ENCODE results near the gene DENND5A. TPM values are rescaled to one million over a fixed set of nuclear protein-coding genes. Genes with fewer than 3 reads are reported as not detected.
A peak's percentile ranks its signal among the peaks of the same experiment; 100 is the strongest.

The DENND5A gene
- total RNA-seq, 1 experiment from 2014 or later: 58.0 TPM

GRCh38 chr11:9208726-9209501 lies 56.2 kb downstream of the DENND5A start:
- Mint-ChIP-seq H3K4me3 (ENCODE audit: unreplicated experiment) (no peak overlapping the region), H3K9me3 (ENCODE audit: unreplicated experiment) (no peaks in the 10 kb centered on the region), H3K36me3 (ENCODE audit: insufficient read depth, unreplicated experiment) (peaks cover 2% of the 10 kb centered on the region), H3K4me1 (ENCODE audit: low read depth, unreplicated experiment) (peaks cover 37% of the 10 kb centered on the region), H3K27ac (ENCODE audit: unreplicated experiment) (peak overlapping the region; percentile 8), H3K27me3 (ENCODE audit: insufficient read depth, unreplicated experiment) (no peaks in the 10 kb centered on the region)
- Histone ChIP-seq H3K4me1 (peaks cover 35% of the 10 kb centered on the region), H3K9me3 (no peaks in the 10 kb centered on the region), H3K27me3 (replicated peaks; ENCODE audit: control insufficient read depth, insufficient read depth, low read length) (no peaks in the 10 kb centered on the region), H3K4me3 (ENCODE audit: low read depth, low read length) (no peak overlapping the region), H3K36me3 (ENCODE audit: control insufficient read depth, insufficient read depth, low read length) (peaks cover 1% of the 10 kb centered on the region)
- CTCF ChIA-PET: no interaction called here
- no TSS peak for BruUV-seq (replicated peaks)
- TF ChIP-seq, protein P1, sequence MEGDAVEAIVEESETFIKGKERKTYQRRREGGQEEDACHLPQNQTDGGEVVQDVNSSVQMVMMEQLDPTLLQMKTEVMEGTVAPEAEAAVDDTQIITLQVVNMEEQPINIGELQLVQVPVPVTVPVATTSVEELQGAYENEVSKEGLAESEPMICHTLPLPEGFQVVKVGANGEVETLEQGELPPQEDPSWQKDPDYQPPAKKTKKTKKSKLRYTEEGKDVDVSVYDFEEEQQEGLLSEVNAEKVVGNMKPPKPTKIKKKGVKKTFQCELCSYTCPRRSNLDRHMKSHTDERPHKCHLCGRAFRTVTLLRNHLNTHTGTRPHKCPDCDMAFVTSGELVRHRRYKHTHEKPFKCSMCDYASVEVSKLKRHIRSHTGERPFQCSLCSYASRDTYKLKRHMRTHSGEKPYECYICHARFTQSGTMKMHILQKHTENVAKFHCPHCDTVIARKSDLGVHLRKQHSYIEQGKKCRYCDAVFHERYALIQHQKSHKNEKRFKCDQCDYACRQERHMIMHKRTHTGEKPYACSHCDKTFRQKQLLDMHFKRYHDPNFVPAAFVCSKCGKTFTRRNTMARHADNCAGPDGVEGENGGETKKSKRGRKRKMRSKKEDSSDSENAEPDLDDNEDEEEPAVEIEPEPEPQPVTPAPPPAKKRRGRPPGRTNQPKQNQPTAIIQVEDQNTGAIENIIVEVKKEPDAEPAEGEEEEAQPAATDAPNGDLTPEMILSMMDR (IDR thresholded peaks at IDR 0.05; ENCODE audit: insufficient read depth in 1 of 2, low read depth in 1 of 2, low read length in 1 of 2, severe bottlenecking in 1 of 2, unreplicated experiment in 1 of 2): no peak
- no peak for DNase-seq
- intact Hi-C loops (cut with micrococcal nuclease; ENCODE audit: unreplicated experiment): loop anchor here (2.0 to 10.0 kb wide), 2 partner anchors 176 to 298 kb away; partner anchors contain the start of gene IPO7
- POLR2A ChIA-PET: interaction anchor here (0.6 to 0.7 kb wide), 2 partner anchors 156 to 176 kb away, joined by 3 read pairs; no protein-coding TSS in a partner anchor

GRCh38 chr11:9207229-9207628 lies 57.9 kb downstream of the DENND5A start:
- H3K9me3 ChIP-seq: no peaks in the 10 kb centered on the region
- no peaks in the 10 kb centered on the region for H3K27me3 Mint-ChIP-seq (ENCODE audit: insufficient read depth, unreplicated experiment)
- no peak overlapping the region for H3K4me3 ChIP-seq (ENCODE audit: low read depth, low read length)
- intact Hi-C loops (cut with micrococcal nuclease; ENCODE audit: unreplicated experiment): loop anchor here (10.0 kb wide), 1 partner anchor 178 kb away; the partner anchor contains the start of gene IPO7
- ChIA-PET CTCF (no interaction called here), POLR2A (no interaction called here)
- no TSS peak for BruUV-seq (replicated peaks)
- TF ChIP-seq, protein P1 (IDR thresholded peaks at IDR 0.05; ENCODE audit: insufficient read depth in 1 of 2, low read depth in 1 of 2, low read length in 1 of 2, severe bottlenecking in 1 of 2, unreplicated experiment in 1 of 2): no peak
- peaks cover 1% of the 10 kb centered on the region for H3K36me3 ChIP-seq (ENCODE audit: control insufficient read depth, insufficient read depth, low read length)
- peaks cover 8% of the 10 kb centered on the region for H3K36me3 Mint-ChIP-seq (ENCODE audit: insufficient read depth, unreplicated experiment)
- no peak overlapping the region for H3K27ac Mint-ChIP-seq (ENCODE audit: unreplicated experiment)
- H3K9me3 Mint-ChIP-seq (ENCODE audit: unreplicated experiment): no peaks in the 10 kb centered on the region
- H3K4me1 Mint-ChIP-seq (ENCODE audit: low read depth, unreplicated experiment): peaks cover 33% of the 10 kb centered on the region
- H3K27me3 ChIP-seq (replicated peaks; ENCODE audit: control insufficient read depth, insufficient read depth, low read length): no peaks in the 10 kb centered on the region
- no peak overlapping the region for H3K4me3 Mint-ChIP-seq (ENCODE audit: unreplicated experiment)
- H3K4me1 ChIP-seq: peaks cover 35% of the 10 kb centered on the region
- DNase-seq: no peak

DNA sequence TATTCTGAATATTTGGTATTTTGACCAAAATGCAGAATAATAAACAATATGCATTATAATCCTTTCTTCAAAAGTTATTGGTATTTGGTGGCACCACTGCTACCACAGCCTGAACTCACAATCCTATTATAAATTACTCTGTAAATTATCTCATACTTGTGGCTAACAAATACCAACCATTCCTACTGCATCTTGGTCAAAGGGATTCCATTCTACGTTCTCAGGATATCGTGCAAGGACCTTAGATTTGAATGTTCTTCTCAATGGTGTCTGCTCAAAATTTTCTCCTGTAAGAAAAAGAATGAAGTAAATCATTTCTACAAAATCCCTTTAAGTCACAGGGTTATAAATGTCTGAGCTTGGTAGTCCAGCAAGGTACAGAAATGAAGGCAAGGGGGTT lies 58.7 kb downstream of the DENND5A start:
- Histone ChIP-seq H3K9me3 (no peaks in the 10 kb centered on the region), H3K36me3 (ENCODE audit: control insufficient read depth, insufficient read depth, low read length) (peaks cover 1% of the 10 kb centered on the region), H3K4me3 (ENCODE audit: low read depth, low read length) (no peak overlapping the region), H3K27me3 (replicated peaks; ENCODE audit: control insufficient read depth, insufficient read depth, low read length) (no peaks in the 10 kb centered on the region), H3K4me1 (peaks cover 31% of the 10 kb centered on the region)
- Mint-ChIP-seq H3K27me3 (ENCODE audit: insufficient read depth, unreplicated experiment) (no peaks in the 10 kb centered on the region), H3K4me1 (ENCODE audit: low read depth, unreplicated experiment) (peaks cover 26% of the 10 kb centered on the region), H3K27ac (ENCODE audit: unreplicated experiment) (no peak overlapping the region), H3K9me3 (ENCODE audit: unreplicated experiment) (no peaks in the 10 kb centered on the region), H3K36me3 (ENCODE audit: insufficient read depth, unreplicated experiment) (peaks cover 10% of the 10 kb centered on the region), H3K4me3 (ENCODE audit: unreplicated experiment) (no peak overlapping the region)
- CTCF ChIA-PET: no interaction called here
- POLR2A ChIA-PET: no interaction called here
- TF ChIP-seq, protein P1 (IDR thresholded peaks at IDR 0.05; ENCODE audit: insufficient read depth in 1 of 2, low read depth in 1 of 2, low read length in 1 of 2, severe bottlenecking in 1 of 2, unreplicated experiment in 1 of 2): no peak
- intact Hi-C loops (cut with micrococcal nuclease; ENCODE audit: unreplicated experiment): loop anchor here (10.0 kb wide), 1 partner anchor 178 kb away; the partner anchor contains the start of gene IPO7
- no peak for DNase-seq
- no TSS peak for BruUV-seq (replicated peaks)

Data from Caco-2 (cell line).